ENCODE results near the gene CTNND2. TPM values are rescaled to one million over a fixed set of nuclear protein-coding genes. Genes with fewer than 3 reads are reported as not detected.

CTNND2 gene
- total RNA-seq, 1 donor from 2014 or later: 6.9 TPM

DNA sequence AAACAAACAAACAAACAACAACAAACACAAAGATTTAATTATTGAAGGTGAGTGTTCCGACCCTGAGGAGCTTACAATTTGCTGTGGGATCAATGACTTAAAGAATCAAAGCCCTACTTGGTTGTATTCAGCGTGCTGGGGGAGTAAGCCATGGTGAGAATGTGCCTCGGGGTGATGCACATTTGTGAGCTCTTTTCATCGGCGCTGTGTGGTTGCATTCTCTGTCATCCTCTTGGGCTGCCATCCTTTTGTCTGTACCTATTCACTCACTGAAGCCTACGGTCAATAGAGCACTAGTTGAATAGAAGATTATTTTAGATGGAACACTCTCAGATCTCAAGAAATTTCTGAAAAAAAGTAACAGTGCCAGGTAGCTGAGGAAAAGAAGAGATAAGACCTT lies 203.9 kb downstream of the CTNND2 start:
- TF ChIP-seq, protein P1, sequence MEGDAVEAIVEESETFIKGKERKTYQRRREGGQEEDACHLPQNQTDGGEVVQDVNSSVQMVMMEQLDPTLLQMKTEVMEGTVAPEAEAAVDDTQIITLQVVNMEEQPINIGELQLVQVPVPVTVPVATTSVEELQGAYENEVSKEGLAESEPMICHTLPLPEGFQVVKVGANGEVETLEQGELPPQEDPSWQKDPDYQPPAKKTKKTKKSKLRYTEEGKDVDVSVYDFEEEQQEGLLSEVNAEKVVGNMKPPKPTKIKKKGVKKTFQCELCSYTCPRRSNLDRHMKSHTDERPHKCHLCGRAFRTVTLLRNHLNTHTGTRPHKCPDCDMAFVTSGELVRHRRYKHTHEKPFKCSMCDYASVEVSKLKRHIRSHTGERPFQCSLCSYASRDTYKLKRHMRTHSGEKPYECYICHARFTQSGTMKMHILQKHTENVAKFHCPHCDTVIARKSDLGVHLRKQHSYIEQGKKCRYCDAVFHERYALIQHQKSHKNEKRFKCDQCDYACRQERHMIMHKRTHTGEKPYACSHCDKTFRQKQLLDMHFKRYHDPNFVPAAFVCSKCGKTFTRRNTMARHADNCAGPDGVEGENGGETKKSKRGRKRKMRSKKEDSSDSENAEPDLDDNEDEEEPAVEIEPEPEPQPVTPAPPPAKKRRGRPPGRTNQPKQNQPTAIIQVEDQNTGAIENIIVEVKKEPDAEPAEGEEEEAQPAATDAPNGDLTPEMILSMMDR (IDR thresholded peaks at IDR 0.05): no peak
- intact Hi-C loops (cut with DNase I): no loop called here

DNA sequence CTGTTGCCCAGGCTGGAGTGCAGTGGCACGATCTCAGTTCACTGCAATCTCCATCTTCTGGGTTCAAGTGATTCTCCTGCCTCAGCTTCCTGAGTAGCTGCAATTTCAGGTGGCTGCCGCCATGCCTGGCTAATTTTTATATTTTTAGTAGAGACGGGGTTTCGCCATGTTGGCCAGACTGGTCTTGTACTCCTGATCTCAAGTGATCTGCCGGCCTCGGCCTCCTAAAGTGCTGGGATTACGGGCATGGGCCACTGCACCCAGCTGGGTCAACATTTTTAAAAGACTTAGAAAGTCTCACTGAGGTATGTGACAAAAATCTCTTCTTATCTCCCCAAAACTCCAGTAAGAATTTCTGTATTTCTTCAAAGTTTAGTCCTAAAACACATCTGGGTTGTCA lies 211.6 kb downstream of the CTNND2 start:
- intact Hi-C loops (cut with DNase I): no loop called here
- Histone ChIP-seq H3K27me3 (no peaks in the 10 kb centered on the region), H3K4me3 (no peak overlapping the region), H3K36me3 (no peaks in the 10 kb centered on the region), H3K9me3 (no peaks in the 10 kb centered on the region), H3K27ac (no peak overlapping the region), H3K4me1 (no peaks in the 10 kb centered on the region)
- ATAC-seq (no peak), DNase-seq (no peak)
- TF ChIP-seq, protein P1 (IDR thresholded peaks at IDR 0.05): no peak

More for the DNA sequence above, 203.9 kb downstream of the CTNND2 start:
- Histone ChIP-seq H3K4me3 (no peak overlapping the region), H3K4me1 (no peaks in the 10 kb centered on the region), H3K27ac (no peak overlapping the region), H3K27me3 (no peaks in the 10 kb centered on the region), H3K9me3 (no peaks in the 10 kb centered on the region), H3K36me3 (no peaks in the 10 kb centered on the region)
- DNase-seq: no peak
- no peak for ATAC-seq

DNA sequence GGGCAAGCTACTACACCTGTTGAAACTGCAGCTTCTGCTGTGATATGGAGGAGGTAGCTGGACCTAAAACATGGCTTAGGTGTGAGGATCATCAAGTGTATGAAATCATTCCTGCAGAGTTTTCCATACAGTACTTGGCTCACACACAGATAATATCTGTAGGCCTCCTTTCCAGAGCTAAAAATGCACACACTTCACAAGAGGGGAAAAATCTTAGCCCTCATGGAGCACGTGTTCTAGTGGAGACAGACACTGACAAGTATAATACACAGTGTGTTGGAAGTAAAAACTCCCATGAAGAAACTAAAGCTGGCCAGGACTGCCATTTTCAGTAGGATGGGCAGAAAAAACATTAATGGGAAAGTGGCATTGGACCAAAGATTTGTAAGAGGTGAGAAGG lies 216.7 kb downstream of the CTNND2 start:
- Histone ChIP-seq H3K4me1 (no peaks in the 10 kb centered on the region), H3K36me3 (no peaks in the 10 kb centered on the region), H3K27me3 (no peaks in the 10 kb centered on the region), H3K9me3 (no peaks in the 10 kb centered on the region), H3K27ac (no peak overlapping the region), H3K4me3 (no peak overlapping the region)
- intact Hi-C loops (cut with DNase I): no loop called here
- TF ChIP-seq, protein P1 (IDR thresholded peaks at IDR 0.05): no peak
- ATAC-seq (no peak), DNase-seq (no peak)

DNA sequence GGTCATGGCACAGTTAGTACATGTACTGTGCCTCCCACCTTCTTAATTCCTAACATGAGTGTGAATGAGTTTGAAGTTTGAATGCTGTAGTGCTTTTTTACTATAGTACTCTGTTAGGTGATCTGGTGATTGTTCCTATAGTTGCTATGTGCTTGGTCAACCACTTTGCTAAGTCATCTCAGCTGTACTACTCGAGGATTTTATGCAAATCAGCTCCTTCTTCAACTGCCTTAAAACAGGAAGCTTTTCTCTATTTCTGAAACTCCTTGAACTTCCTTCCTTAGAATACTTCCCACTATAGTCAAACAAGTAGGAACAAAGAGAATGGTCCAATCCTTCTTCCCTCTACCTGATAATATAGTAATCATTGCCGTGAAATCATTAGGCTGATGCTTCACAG lies 219.6 kb downstream of the CTNND2 start:
- Histone ChIP-seq H3K27me3 (no peaks in the 10 kb centered on the region), H3K27ac (no peak overlapping the region), H3K4me1 (no peaks in the 10 kb centered on the region), H3K36me3 (no peaks in the 10 kb centered on the region), H3K4me3 (no peak overlapping the region), H3K9me3 (no peaks in the 10 kb centered on the region)
- ATAC-seq (peak; percentile 41), DNase-seq (no peak)
- intact Hi-C loops (cut with DNase I): no loop called here
- TF ChIP-seq, protein P1 (IDR thresholded peaks at IDR 0.05): no peak

DNA sequence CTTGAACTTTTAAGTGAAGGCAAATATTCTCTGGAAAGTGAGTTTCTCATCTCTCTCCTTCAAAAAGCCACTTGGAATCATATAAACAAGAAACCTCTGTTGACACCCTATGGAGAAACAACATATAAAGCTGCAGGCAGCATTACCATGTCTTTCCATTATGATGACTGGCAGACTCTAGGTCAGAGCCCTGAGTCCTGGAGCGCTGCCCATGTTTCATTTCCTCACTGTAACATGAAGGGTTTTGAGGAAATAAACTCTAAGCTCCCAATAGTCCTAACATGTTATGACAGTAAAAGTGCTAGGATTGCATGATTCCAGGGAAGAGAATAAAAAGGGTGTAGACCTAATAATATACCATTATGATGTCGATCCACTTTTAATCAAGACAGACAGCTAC lies 220.6 kb downstream of the CTNND2 start:
- no peak overlapping the region for H3K27ac ChIP-seq
- DNase-seq (no peak), ATAC-seq (peak; percentile 23)
- no peaks in the 10 kb centered on the region for H3K36me3 ChIP-seq
- no peaks in the 10 kb centered on the region for H3K9me3 ChIP-seq
- intact Hi-C loops (cut with DNase I): no loop called here
- no peaks in the 10 kb centered on the region for H3K27me3 ChIP-seq
- H3K4me1 ChIP-seq: no peaks in the 10 kb centered on the region
- TF ChIP-seq, protein P1 (IDR thresholded peaks at IDR 0.05): no peak
- no peak overlapping the region for H3K4me3 ChIP-seq

DNA sequence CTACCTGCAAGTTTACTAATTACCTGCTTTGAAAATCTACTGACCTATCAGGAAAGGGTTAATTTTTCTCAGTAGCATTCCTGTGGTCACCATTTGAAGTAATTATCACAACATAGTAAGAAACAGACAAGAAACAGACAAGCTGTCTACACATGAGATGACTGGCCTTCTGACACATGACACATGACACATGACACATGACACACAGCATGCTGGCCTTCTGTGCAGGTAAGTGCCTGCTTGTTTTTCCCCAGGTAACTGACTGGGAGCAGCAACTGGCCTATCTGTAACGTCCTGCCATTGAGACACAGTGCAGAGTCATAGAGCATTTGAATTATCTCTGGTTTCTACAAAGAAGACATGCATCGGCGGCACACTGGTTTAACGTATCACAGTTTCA lies 222.4 kb downstream of the CTNND2 start:
- Histone ChIP-seq H3K27ac (no peak overlapping the region), H3K36me3 (no peaks in the 10 kb centered on the region), H3K4me1 (no peaks in the 10 kb centered on the region), H3K9me3 (no peaks in the 10 kb centered on the region), H3K4me3 (no peak overlapping the region), H3K27me3 (no peaks in the 10 kb centered on the region)
- intact Hi-C loops (cut with DNase I): no loop called here
- DNase-seq (no peak), ATAC-seq (no peak)
- TF ChIP-seq, protein P1 (IDR thresholded peaks at IDR 0.05): no peak
